CD4-positive, alpha-beta T cell treated with Interferon alpha-2 for 1 hour (primary cell): ENCODE measurements around the gene PRSS12.
A peak's percentile ranks its signal among the peaks of the same experiment; 100 is the strongest.
"Not testable (repeated sequence)": the region's sequence is repeated elsewhere in the genome, so short reads cannot be mapped to it uniquely, and the experiment has no call there.

ENCODE experiments used
- DNase-seq, 2 donors: peaks; one replicate each; pipeline ENCODE4 v3.0.0-alpha.2; 2020 to 2022

Gene PRSS12

DNA sequence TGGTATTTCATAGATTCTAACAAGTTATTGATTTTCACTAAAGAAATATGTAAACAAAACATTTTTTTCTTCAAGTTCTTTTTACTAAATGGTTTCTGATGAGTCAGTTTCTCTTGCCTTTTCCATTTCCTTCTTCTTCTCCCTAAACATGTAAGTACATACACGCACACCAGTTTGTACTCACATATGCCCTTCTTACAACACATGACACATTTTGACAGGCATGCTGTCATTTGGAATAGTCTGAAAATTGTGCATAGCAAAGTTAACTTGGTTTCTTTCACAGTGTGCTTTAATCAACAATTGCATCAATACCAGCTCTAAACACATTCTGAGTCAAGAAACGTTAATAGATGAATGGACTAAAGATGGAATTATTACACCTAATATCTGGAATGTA is 35.1 kb downstream of the PRSS12 start:
- no peak for DNase-seq

DNA sequence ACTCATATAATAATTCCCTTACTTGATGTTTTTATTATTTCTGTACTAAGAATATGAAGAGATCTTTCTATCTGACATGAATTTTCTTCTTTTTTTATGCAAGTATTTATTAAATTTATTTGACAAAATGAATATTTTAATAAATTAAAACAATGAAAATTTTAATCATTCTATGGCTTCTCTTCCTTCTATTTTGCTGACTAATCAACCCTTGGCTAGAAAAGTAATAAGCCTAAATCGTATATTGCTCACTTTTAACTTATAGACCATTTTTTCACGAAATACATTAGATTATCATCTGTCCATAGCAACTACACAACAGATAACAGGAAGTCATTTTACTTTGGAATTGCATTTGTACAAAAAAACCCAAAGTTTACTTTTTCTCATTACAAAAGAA is 38.6 kb downstream of the PRSS12 start:
- DNase-seq, result no peak

DNA sequence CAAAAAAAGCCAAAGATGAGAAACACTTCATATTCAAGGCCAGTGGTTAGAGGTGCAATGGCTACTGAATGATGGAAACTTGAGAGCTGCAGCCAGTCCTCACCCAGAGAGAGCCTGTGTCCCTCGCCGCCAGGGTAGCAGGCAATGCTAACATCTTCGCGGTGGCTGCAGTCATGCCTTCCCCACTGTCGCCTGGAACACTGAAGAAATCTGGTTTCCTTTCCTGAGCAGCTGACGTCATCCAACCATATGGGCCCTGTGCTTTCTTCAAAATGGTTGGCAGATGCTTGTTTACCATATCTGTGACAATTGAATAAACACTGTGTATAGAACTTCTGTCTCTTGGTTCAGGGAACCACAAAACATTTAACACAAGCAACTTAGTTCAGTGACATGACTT is 39.7 kb downstream of the PRSS12 start:
- no peak for DNase-seq

DNA sequence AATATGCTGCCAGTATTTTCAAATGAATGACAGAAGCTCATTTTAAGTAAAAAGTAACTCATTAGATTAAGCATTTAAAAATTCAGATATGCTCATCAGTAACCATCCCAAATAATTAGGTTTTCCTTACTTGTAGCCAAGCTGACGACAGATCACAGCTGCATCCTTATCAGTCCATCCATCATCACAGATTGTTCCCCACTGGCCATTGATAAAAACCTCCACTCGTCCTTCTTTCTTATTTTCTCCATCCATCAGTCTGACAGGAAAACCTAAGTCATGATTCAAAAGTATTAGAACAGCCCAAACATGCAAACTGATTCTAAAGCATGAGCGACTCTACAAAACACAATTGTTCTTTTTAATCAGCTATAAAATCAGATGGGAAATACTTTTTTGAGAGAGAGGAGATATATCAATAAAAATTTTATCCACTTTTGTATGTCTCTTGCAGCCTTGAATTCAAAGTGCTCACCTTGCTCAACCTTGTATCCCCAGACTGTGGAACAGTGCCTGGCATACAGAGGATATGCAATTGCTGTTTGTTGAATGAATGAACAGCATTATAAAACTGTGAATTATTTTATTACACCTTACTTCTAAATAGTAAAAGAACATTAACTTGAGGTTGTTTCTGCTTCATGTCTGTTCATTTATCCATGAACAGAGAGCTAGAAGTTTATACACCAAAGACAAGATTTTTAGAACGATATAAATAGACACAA is 44.3 kb downstream of the PRSS12 start:
- DNase-seq, result no peak

DNA sequence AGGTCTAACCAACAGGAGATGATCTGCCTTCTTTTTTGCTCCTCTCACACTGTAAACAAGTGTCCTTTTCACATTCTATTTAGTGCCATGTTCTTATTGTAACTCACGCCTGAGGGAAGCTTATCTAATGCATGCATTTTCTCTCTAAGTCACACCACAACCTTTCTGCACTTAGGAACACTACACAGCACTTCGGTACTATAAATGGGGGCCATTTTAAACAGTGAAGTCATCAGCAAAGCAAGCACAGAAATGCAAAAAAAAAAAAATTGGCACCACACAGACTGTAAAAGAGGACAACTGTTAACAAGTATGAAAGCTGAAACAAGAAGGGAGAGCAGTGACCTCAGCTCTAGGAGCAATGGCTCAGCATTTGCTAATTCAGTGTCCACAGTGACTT is 45.2 kb downstream of the PRSS12 start:
- DNase-seq, result no peak

DNA sequence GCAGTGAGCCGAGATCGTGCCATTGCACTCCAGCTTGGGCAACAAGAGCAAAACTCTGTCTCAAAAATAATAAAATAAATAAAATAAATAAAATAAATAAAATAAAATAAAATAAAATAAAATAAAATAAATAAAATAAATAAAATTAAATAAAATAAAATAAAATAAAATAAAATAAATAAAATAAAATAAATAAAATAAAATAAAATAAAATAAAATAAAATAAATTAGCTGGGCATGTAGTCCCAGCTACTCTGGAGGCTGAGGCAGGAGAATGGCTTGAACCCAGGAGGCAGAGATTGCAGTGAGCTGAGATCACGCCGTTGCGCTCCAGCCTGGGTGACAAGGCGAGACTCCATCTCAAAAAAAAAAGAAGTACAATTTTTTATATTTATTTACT is 53.2 kb downstream of the PRSS12 start:
- not testable (repeated sequence) for DNase-seq

DNA sequence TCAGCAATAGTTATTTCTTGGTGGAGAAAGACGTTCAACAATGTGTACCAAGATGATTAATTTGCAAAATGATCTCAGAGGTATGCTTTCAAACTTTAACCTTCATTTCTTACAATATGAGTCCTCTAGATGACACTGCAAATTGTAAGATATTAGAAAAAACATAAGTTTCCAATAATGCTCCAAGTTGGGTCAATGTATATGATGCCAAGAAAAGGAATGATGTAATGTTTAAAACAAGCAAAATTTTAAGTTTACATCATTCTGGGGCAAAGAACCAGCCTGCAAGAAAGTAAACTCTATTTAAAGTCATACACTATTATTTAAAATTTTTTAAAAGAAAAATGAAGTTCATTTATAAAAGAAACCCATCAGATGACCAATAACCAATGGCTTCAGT is 56.1 kb downstream of the PRSS12 start:
- DNase-seq, result no peak

DNA sequence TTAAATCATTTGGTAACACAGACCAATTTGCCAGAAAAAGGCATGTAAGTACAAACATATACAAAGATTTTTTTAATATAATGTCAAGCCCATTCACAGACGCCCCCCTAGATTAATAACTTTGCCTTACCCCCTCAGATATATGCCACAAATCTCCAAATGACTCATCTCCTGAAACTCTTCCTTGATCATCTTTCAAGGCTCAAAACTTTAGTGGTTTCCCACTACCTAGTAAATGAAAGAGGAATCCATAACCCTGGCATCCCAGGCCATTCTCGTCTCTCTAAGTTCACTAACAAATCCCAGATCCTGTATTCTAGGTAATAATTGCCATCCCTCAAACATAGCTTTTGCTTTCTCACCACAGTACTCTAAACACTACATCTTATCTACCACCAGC is 61.9 kb downstream of the PRSS12 start:
- no peak for DNase-seq

DNA sequence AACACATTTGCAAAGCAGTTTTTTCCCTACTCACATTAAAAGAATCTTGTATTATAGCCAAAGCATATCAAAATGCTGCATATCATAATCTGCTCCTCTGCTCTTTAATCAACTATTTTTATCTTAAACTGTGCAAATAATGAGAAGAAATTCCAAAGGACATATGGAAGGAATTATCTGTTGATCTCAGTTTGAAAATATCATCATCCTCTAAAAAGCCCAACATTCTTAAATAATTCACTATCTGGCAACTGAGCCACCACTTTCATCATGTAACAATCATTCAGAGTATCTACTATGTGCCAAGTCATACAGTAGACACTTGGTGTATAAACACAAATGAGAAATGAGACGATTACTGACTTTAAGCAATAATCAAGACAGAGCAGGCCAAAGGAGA is 63.0 kb downstream of the PRSS12 start:
- no peak for DNase-seq

DNA sequence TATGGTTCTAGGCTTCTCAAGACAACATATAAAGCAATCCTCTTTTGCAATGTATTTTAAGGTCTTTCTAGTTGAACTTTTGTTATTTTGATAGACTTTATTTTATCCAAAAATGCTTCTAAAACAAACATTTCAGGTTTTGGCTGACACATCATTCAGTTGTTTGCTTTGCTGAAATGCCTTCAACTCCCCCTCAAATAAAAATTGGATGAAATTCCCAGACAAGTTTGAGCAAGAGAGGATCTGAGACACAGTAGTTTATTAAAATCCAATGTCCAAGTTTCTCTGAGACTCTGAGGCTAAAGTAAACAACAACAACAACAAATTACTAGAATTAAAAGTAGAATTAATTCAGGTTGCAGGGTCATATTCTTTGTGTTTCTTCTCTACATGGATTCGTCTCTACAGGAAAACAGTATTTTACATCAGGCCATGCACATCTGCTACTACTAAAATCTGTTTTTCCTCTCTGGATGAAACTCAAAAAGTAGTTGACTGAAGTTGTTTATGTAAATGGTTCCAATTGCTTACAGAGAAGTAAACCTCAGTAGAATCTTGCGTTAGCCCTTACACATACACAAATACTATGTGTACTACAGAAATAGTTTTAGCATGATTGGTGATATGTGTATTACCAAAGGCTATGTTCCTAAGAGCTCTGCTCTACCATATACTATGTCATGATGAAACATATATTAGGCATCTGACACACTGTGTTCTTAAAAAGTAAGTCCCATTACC is 64.9 kb downstream of the PRSS12 start:
- DNase-seq, result no peak

DNA sequence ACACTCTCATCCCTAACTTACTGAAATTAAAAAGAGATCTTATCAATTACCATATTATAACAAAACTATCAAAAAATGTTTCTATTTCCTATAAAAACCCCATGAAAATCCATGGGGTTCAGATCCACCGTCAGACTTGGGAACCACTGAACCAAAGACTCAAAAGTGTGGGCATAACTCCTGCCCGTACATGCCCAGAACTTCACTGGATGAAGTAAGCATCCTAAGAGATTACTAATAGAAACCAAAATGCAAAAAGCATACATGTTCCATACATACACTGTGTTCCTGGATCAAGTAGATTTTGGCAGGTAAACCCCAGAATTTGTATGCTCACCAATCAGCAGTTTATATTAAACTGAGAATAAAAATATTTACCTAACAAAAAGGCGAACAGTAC is 66.1 kb downstream of the PRSS12 start:
- DNase-seq, result no peak

DNA sequence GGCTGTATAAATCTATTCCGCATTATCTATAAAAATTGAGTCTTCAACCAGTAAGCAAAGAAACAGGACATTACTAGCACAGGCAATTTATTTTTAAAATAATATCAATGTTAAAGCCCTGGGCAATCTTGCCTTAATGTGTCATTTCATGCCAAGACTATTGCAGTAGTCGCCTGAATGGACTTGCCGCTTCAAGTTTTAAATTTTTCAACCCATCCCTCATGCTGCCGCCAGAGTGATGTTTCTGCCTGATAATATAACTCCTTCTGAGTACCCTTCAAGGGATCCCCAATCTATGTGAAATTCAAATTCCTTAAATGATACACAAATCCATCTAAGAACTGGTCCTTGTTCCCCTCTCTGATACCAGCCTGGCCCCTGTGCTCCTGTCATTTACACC is 66.9 kb downstream of the PRSS12 start:
- DNase-seq, result no peak

DNA sequence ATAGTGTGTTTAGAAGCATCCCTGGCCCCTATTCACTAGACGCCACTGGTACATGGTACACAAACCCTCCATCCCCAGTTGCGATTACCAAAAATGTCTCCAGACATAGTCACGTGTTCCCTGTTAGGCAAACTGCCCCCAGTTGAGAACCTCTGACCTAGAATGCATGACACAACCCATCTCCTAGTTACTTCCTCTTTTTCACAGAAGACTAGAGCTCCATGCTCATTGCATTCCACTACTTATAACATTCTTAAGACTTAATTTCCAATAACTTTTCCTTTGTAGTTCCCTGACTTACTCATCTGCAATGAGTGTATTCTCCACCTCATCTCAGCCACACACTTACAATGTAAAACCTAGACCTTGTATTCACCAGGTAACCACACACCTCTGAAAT is 68.6 kb downstream of the PRSS12 start:
- no peak for DNase-seq

DNA sequence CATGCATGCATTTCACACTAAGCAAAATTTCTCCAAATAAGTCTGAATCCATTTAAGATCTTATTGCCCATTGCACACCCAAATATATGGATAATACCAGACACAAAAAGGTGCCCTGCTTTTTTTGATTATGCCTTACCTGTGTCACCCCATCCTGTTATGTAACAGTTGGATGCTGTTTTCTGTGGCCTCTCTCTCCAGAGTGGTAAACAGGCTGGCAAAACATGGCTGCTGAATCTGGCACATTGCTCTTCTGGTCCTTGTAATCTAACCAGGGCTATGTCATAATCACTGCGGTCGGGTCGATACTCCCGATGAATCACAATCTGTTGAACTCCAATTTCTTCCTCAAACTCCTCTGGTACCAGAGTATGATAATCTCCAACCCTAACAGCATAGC is 70.1 kb downstream of the PRSS12 start:
- DNase-seq, result no peak

DNA sequence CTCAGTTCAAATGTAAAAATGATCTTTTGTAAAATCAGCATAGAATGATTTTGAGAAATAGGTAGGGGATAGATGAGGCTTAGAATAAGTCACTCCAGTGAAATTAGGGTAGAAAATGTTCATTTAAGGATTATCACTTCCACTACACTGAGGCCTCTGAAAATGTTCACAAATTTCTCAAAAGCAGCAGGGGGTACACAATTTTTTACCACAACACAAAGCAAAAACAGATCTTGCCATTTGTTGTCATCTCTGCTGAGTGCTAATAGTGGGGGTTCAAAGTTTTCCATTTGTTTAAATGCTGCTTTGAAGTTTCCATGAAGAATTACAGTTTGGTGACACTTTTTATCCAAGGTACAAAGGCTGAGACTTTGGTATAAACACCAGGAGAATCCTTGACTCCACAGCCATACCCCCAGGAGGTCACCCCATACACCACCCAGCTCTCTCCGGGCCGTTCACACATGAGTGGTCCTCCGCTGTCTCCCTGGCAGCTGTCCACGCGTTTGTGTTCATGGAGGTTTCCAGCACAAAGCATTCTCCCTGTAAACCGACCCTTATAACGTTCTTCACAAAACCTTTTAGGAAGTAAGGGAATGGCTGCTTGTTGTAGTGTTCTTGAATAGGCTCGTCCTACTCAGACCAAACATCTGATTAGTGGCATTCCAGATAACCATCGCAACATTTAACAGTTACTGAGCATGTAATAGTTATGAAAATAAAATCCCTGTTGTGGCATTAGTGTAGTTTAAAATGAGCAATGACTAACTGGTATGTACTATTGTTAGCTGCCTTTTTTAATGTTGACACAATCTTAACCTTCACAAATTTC is 71.0 kb downstream of the PRSS12 start:
- DNase-seq, result no peak

DNA sequence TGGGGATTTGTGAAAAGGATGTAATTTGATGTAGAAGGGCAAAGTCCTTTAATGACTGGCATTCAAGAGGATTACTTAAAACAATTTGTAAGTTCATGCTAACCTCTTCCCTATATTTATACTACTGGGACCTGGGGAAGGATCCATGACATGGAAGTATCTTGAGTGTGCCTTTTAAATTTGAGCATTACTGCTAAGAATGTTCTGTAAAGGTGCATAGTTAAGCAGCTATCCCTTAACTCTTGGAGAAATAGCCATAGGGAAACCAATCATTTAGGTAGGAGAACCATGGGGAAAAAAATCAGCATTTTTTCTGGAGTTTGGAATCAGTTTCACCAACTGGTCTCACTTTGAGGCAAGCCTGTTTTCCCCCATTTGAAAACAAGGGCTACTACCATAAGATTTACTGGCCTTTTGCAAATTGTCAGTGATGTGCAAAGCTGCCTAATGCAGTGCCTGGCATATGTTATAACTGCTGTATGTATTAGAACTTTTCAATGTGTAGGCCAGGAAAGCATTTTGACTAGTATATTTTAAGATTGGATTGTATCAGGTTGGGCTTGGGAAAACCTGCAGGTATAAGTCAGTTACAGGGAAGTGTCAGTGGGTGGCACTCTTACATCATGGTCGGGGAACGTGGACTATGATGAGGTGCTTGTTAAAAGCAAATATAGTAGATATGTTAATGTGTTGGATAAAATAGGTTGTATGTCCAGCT is 72.1 kb downstream of the PRSS12 start:
- peak; percentile 45 to 66 for DNase-seq

DNA sequence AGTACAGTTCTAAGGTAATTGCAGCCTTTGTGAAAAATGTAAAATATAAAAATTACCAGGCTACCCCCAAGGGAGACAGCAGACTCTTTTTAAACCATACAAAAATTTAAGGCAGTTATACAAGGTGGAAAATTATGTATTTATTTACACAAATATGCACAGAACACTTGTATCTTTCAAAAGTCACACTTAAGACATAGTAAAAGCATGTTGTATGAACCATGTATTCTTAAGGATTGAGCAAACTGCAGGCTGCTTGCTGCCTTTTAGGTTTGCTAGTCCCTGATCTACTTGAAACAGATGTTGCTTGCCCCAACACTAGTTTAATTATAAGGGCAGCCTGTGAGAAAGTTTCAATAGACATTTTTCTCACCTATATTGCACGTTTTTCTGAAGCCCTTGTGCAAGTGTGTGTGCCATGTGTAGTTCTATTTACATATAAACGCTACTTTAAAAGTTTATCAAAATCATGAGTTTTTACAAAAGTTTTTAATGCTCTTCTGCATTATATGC is 72.8 kb downstream of the PRSS12 start:
- no peak for DNase-seq

DNA sequence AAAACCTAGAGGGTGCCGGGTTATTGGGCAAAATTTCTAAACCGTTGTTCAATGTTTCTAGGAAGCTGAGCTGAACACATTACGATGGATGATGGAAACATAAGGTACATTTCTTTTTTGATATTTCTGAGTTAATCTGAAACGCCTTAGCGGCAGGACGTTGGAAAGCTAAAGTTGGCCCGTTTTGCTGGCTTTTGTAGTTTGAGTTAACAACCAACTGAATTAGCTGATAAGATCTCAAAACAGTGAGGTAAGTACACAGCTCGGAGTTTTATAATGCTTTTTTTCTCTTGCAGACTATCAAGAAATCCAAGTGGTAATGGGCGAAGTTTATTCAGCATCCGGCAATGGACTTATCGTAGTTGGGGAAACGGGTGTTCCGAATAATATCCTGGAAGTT is 73.5 kb downstream of the PRSS12 start:
- DNase-seq, result peak in 1 of 2 donors; percentile 42

DNA sequence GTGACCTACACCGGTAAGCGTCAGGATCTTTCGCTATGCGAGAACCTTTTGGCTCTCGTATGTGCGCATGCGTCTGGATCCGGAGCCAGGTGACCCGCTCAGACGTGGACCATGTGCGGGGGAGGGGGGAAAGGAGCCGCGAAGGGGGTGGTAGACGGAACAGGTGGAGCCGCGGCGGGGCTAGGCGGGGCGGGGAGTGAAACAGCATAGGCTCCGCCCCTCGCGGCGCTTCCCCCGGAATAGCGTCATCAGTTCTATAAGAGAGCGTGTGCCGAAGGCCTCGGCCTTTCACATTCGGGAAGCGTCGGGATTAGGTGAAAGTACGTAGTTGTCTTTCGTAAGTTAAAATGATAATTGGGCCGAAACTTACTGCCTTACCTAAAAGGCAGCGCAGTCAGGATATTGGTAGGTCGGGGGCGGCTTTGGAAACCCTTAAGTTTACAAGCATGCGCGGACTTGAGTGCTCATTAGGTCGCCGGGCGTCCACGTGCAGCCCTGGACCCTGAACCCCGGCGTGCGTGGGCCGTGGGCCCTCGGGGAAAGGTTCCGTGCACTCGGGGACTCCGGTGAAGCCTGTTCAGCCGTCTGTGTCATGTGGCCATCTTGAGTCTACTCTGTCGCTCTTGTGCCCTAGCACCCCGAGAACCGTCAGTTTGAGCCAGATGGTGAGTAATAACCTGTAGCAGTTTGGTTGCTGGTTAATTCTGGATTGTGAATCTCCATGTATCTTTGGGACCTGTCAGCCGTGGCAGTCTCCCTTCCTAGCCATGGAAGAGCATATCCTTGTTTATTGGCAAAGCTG is 74.1 kb downstream of the PRSS12 start:
- peak; percentile 98 to 99 for DNase-seq

DNA sequence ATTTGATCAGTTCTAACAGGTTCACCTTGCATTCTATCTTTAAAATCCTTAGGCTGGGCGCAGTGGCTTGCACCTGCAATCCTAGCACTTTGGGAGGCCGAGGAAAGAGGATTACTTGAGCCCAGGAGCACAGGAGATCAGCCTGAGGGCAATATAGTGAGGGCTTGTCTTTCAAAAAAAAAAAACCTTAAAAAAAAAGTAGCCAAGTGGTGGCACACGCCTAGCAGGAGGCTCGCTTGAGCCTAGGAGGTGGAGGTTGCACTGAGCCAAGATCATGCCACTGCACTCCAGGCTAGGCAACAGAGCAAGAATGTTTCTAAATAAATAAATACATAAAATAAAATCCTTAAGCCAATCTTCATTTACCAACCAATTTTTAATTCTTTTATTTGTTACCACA is 75.6 kb downstream of the PRSS12 start:
- no peak for DNase-seq

DNA sequence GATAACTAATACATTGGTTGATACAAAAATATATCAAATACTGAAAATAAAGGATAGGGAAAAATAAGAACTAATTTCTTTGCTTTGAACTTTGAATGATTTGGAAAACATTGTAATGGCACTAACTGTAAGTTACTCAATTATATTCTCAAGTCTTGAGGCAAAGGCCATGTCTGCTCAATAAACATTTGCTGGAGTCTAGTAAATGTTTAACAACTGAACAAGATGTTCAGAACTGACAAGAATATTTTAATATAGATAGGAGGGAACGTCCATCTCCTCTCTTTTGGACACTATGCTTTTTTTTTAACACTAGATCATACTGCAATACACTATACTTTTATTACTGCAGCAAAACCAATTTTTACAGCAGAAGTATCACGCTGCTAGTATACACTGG is 76.2 kb downstream of the PRSS12 start:
- DNase-seq, result no peak

DNA sequence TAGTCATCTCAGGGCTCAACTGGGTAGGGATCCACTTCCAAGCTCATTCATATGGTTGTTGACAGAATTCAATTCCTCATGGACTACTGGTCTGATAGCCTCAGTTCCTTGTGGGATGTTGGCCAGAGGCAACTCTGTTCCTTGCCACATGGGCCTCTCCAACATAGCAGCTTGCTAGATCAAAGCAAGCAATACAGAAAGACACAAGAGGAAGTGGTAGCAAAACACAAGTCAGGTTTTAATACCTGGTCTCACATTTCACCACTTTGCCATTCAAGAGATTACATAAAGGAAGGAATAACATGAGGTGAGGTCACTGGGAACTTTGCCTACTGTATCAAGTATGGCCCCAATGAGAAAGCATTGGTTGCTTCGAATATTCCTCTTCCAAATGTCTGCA is 79.2 kb downstream of the PRSS12 start:
- DNase-seq, result no peak
